Natural killer cell (primary cell): Measurements from ENCODE around the gene TOR1B. TPM values are rescaled to one million over a fixed set of nuclear protein-coding genes. Genes with fewer than 3 reads are reported as not detected.
"Not testable (repeated sequence)": the region's sequence is repeated elsewhere in the genome, so short reads cannot be mapped to it uniquely, and the experiment has no call there.

Experiments
- ATAC-seq, 3 donors: fragments of 150-1000 bp in 2 of 3; fragments of 200-7000 bp in 1 of 3; cut with Tn5 transposase; 1 replicate in 1 of 3; 2 replicates in 2 of 3; pipeline ENCODE4 v1.10.0; 2021; ENCODE audit warnings: mild to moderate bottlenecking in 2 of 3, moderate library complexity in 2 of 3
- DNase-seq, 2 donors: peaks; one replicate each; pipeline versions ENCODE4 v3.0.0 to v3.0.0-alpha.2; 2013 to 2021; ENCODE audit warnings: mixed read lengths in 1 of 2
- H3K27ac ChIP-seq: one replicate; pipeline ENCODE4 v1.5.1; 2013; ENCODE audit warnings: mild to moderate bottlenecking, low read length
- H3K27me3 ChIP-seq: one replicate; pipeline ENCODE4 v1.6.1; 2013; ENCODE audit warnings: low read length; ENCODE audit not compliant: control insufficient read depth, insufficient read depth
- H3K36me3 ChIP-seq: one replicate; pipeline ENCODE4 v1.6.1; 2013; ENCODE audit warnings: low read length; ENCODE audit not compliant: control insufficient read depth, insufficient read depth
- H3K4me1 ChIP-seq: one replicate; pipeline ENCODE4 v1.6.1; 2013; ENCODE audit warnings: low read length; ENCODE audit not compliant: control insufficient read depth, insufficient read depth
- H3K4me3 ChIP-seq: one replicate; pipeline ENCODE4 v1.5.1; 2013; ENCODE audit warnings: low read length
- H3K9me3 ChIP-seq: one replicate; pipeline ENCODE4 v1.6.1; 2013; ENCODE audit warnings: low read length; ENCODE audit not compliant: control insufficient read depth, insufficient read depth
- H3K27ac Mint-ChIP-seq, 2 donors: one replicate each; pipeline ENCODE4 v1.8.0; 2022; ENCODE audit warnings: mild to moderate bottlenecking in 2 of 2, mixed read lengths in 2 of 2, moderate library complexity in 1 of 2
- H3K27me3 Mint-ChIP-seq, 2 donors: one replicate each; pipeline ENCODE4 v1.8.0; 2022; ENCODE audit warnings: low read depth in 2 of 2, mixed read lengths in 2 of 2
- H3K36me3 Mint-ChIP-seq: one replicate; pipeline ENCODE4 v1.8.0; 2022; ENCODE audit warnings: mixed read lengths
- H3K4me1 Mint-ChIP-seq, 2 donors: one replicate each; pipeline ENCODE4 v1.8.0; 2022; ENCODE audit warnings: mixed read lengths in 2 of 2
- H3K4me3 Mint-ChIP-seq: one replicate; pipeline ENCODE4 v1.8.0; 2022; ENCODE audit warnings: mild to moderate bottlenecking, moderate library complexity, mixed read lengths
- H3K9me3 Mint-ChIP-seq, 2 donors: one replicate each; pipeline ENCODE4 v1.8.0; 2022; ENCODE audit warnings: mixed read lengths in 2 of 2
- CTCF ChIP-seq: fragments of 200-600 bp; IDR thresholded peaks from one replicate; pipeline ENCODE4 v1.8.0; 2022; ENCODE audit warnings: antibody characterized with exemption
- WGBS: methylation state at CpG from one replicate; pipeline ENCODE4 v1.1.7; 2013; ENCODE audit warnings: missing lambda C conversion rate; ENCODE audit not compliant: insufficient coverage; 5-methylcytosine and 5-hydroxymethylcytosine counted together
- intact Hi-C: fragments of 100-400 bp; cut with micrococcal nuclease; formaldehyde crosslinking; loops from one replicate; pipeline ENCODE4 v1.14.2; 2022
- total RNA-seq, 4 donors: library from RNA; stranded (reverse); fragments of 120-200 nt in 1 of 4; gene quantifications; one replicate each; pipeline versions ENCODE4 v1.2.3 to v1.2.4, GENCODE V29; 2013 to 2022

The TOR1B gene
- total RNA-seq, 3 donors from 2014 or later (not counting 1 experiment from before 2014, with no cell fraction given): 20.2 to 30.5 (median 23.9) TPM

GRCh38 chr9:129786481-129786880 is 16.5 kb upstream of the TOR1B start:
- ATAC-seq: no peak
- WGBS: 89% methylated on average over 10 of the region's 10 CpGs
- H3K27me3 ChIP-seq: no peaks in the 10 kb centered on the region
- Mint-ChIP-seq H3K4me1 (peaks cover 0 to 12% of the 10 kb centered on the region in 2 donors), H3K9me3 (no peaks in the 10 kb centered on the region), H3K4me3 (no peak overlapping the region), H3K36me3 (no peaks in the 10 kb centered on the region), H3K27me3 (peaks cover 18 to 21% of the 10 kb centered on the region in 2 donors), H3K27ac (no peak overlapping the region)
- H3K27ac ChIP-seq: no peak overlapping the region
- H3K4me3 ChIP-seq: no peak overlapping the region
- no peaks in the 10 kb centered on the region for H3K9me3 ChIP-seq
- DNase-seq: no peak
- H3K36me3 ChIP-seq: no peaks in the 10 kb centered on the region
- intact Hi-C loops: no loop called here
- TF ChIP-seq CTCF: no peak
- H3K4me1 ChIP-seq: peaks cover 7% of the 10 kb centered on the region

GRCh38 chr9:129794549-129794948 is 8.4 kb upstream of the TOR1B start:
- no peak for TF ChIP-seq CTCF
- 97% methylated on average over 8 of the region's 8 CpGs for WGBS
- Mint-ChIP-seq H3K4me3 (no peak overlapping the region), H3K4me1 (peaks cover 0 to 5% of the 10 kb centered on the region in 2 donors), H3K9me3 (no peaks in the 10 kb centered on the region), H3K27me3 (peaks cover 5 to 7% of the 10 kb centered on the region in 2 donors), H3K36me3 (no peaks in the 10 kb centered on the region), H3K27ac (no peak overlapping the region)
- intact Hi-C loops: no loop called here
- no peaks in the 10 kb centered on the region for H3K36me3 ChIP-seq
- ATAC-seq (no peak), DNase-seq (no peak)
- no peaks in the 10 kb centered on the region for H3K27me3 ChIP-seq
- H3K4me1 ChIP-seq: peaks cover 7% of the 10 kb centered on the region
- H3K9me3 ChIP-seq: no peaks in the 10 kb centered on the region
- no peak overlapping the region for H3K4me3 ChIP-seq
- no peak overlapping the region for H3K27ac ChIP-seq

GRCh38 chr9:129796029-129796428 is 7.0 kb upstream of the TOR1B start:
- H3K4me3 ChIP-seq, H3K9me3 Mint-ChIP-seq, intact Hi-C loops, H3K27ac Mint-ChIP-seq, H3K27me3 Mint-ChIP-seq, ATAC-seq, H3K4me3 Mint-ChIP-seq, H3K27me3 ChIP-seq, DNase-seq, H3K36me3 Mint-ChIP-seq, H3K27ac ChIP-seq, H3K36me3 ChIP-seq, H3K4me1 ChIP-seq, H3K4me1 Mint-ChIP-seq, H3K9me3 ChIP-seq: not testable (repeated sequence)
- 83% methylated on average over 2 of the region's 2 CpGs for WGBS

- 61% methylated on average over 3 of the region's 6 CpGs for WGBS
- TF ChIP-seq CTCF: no peak
- Mint-ChIP-seq H3K4me1 (peaks cover 4 to 10% of the 10 kb centered on the region in 2 donors), H3K4me3 (no peak overlapping the region), H3K27ac (no peak overlapping the region), H3K36me3 (no peaks in the 10 kb centered on the region), H3K27me3 (peaks cover 0 to 7% of the 10 kb centered on the region in 2 donors), H3K9me3 (no peaks in the 10 kb centered on the region)
- intact Hi-C loops: no loop called here
- no peaks in the 10 kb centered on the region for H3K9me3 ChIP-seq
- DNase-seq: no peak
- ATAC-seq: no peak
- H3K4me3 ChIP-seq: no peak overlapping the region
- H3K4me1 ChIP-seq: peaks cover 6% of the 10 kb centered on the region
- no peaks in the 10 kb centered on the region for H3K36me3 ChIP-seq
- H3K27ac ChIP-seq: no peak overlapping the region
- no peaks in the 10 kb centered on the region for H3K27me3 ChIP-seq
Measured at GRCh38 chr9:129798973-129799372, 4.0 kb upstream of the TOR1B start.
